Stimulated activated CD4-positive, alpha-beta T cell treated with anti-CD3 and anti-CD28 coated beads, TNF-alpha, amount 100 ng/mL, for 48 hours (primary cell): Measurements from ENCODE around the gene MVK.
"Not testable (repeated sequence)": the region's sequence is repeated elsewhere in the genome, so short reads cannot be mapped to it uniquely, and the experiment has no call there.

Experiments
- DNase-seq, 3 donors: peaks; one replicate each; pipeline ENCODE4 v3.0.0-alpha.2; 2020; ENCODE audit warnings: low read depth in 3 of 3

The MVK gene

GRCh38 chr12:109591041-109591440 is 17.4 kb downstream of the MVK start:
- DNase-seq: no peak

DNA sequence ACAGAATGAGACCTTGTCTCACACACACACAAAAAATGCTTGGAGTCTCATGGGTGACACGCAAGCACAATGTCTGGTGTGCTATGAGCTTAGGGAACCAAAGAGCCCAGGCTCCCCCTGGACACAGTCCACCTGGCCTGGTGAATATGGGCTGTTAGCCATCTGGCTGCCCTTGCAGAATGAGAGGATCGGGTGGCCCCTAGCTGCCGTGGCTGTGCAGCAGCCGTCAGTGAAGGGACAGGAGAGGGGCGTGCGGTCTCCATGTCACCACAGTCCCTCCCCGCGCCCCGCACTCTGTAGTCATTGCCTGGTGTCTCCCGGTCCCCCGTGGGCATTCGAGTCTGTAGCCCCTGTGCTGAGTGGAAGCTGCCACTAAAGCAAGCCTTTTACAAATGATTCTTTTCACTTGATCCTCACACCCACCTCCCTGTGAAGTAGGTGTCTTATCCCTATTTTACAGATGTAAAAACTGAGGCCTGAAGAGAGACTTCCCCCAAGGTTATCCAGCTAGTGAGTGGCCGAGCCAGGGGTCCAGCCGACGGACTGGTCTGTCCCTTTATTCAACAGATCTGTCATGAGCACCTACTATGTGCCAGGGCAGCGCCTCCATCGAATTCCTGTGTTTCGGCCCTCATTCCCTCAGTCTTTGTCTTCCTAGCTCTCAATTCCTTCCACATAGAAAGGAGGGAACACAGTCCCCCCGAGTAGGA is 18.8 kb downstream of the MVK start:
- no peak for DNase-seq

DNA sequence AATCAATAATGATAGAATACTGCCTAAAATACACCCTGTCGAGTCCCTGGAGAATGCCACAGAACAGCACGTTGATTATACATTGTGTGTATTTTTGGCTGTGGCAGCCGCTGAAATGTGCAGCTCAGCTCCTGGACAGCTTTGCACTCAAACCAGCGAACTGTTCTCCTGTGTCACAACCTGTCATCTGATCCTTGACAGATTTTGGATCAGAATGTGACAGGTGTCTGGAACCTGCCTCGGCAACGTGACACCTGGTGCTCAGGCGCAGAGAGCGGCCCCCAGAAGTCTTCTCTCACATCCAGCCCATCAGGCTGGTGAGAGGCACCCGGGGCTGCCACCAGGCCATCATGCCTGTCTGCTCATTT is 19.3 kb downstream of the MVK start:
- DNase-seq: no peak

GRCh38 chr12:109594556-109595317 is 21.1 kb downstream of the MVK start:
- no peak for DNase-seq

- DNase-seq: peak in 2 of 3 donors; percentile 18 to 40
Measured at GRCh38 chr12:109595321-109595902, 21.8 kb downstream of the MVK start.

GRCh38 chr12:109596418-109597244 is 23.0 kb downstream of the MVK start:
- DNase-seq: no peak

- DNase-seq: no peak
Measured at GRCh38 chr12:109597414-109597794, 23.8 kb downstream of the MVK start.

DNA sequence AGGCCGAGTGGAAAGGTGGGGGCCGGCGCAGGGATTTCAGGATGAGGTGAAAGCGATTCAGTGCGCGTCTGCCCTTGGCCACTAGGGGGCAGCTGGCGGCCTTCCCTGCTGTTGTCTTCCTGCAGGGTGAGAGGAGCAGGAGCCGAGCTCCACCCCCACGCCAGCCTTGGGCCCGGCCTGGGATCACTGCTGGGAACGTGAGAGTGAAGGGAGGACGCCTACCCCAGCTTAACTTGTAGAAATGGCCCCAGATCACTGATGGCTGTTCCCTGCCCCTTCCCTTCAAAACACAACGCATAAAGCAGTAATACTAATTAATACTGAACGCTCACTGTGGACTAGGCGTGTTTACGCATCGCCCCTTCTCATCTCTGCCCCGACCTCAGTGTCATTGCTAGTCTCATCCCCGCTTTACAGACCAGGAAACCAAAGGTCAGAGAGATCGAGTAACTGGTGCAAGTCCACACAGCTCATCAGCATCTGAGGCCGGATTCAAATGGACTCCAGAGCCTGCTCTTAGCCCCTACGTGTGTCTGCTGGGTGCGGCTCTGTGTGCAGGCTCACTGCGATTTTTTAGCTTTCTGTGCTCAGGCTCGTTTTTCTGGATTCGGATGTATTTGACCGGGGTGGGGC is 24.3 kb downstream of the MVK start:
- peak; percentile 37 to 64 (median 45) for DNase-seq

DNA sequence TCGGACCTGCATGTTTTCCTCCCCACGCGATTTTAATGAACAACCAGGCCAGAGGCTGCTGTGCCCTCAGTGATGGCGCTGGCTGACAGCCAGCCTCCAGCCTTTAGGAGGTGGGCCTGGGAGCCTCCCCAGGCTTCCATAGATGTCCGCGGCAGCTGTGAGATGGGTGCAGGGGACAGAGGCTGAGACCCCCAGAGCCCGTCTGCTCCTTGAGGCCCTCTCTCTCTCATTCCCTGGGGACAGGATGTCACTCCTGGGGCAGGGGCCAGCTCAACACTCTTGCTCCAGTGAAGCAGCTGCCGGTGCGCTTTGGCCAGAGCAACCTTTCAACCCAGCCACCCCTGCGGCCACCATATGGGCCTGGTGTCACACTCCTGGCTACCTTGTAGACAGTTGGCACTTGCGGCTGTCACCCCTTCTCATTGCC is 24.8 kb downstream of the MVK start:
- DNase-seq: no peak

DNA sequence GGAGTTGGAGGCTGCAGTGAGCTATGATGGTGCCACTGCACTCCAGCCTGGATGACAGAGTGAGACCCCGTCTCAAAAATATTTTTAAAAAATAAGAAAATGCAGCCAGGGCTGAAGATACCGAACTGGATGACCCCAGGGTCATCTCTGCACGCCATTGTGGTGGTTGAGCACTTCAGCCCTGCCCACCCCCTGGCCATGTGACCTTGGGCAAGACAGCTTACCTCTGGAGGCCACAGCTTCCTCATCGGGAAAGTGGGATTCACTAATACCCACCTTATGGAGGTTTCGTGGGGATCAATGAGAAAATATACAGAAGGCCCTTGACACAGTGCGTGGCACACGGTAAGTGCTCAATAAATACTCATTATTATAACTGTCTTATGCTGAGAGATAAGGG is 25.5 kb downstream of the MVK start:
- no peak for DNase-seq

DNA sequence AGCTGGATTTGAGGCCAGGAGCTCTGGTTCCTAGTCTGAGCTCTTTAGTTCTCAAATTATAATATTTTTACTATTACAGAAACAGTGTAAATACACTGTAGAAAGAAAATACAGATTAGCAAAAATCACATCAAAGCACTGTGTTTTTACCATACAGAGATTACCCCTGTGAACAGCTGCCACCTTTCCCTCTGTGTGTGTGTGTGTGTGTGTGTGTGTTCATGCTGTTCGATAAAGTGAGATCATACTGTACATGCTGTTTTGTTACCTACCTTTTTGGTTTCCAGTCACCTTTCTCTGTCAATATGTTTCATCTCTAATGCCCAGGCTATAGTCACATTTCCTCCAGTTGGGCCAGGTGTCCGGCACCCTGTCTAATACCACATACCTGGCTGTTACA is 26.9 kb downstream of the MVK start:
- DNase-seq: no peak

GRCh38 chr12:109600995-109601394 is 27.4 kb downstream of the MVK start:
- DNase-seq: no peak

DNA sequence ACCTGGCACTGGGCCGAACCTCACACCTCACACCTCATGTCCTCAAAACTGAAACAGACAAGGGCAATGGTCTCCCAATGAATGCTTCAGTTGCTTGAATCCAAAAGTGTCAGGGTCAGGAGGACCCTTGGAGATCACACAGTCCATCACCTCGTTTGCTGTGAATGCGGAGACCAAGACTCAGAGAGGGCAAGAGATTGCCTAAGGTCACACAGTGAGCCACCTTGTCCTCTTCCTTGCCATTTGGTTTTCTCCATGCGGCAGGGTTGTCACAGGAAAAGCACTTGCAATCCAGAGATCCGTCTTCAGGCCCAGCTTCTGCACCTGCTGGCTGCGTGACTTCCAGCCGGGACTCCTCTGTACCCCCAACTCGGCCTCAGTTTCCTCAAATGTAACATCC is 28.0 kb downstream of the MVK start:
- no peak for DNase-seq

DNA sequence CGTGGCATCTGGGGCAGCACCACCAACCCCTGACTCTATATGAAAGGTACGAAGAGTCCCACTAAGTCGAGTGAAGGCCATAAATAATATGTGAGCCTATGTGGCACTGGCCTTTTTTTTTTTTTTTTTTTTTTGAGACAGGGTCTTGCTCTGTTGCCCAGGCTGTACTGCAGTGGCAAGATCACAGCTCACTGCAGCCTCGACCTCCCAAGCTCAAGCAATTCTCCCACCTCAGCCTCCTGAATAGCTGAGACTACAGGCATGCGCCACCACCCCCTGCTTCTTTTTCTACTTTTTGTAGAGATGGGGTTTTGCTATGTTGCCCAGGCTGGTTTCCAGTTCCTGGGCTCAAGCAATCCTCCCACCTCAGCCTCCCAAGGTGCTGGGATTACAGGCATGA is 28.5 kb downstream of the MVK start:
- not testable (repeated sequence) for DNase-seq

DNA sequence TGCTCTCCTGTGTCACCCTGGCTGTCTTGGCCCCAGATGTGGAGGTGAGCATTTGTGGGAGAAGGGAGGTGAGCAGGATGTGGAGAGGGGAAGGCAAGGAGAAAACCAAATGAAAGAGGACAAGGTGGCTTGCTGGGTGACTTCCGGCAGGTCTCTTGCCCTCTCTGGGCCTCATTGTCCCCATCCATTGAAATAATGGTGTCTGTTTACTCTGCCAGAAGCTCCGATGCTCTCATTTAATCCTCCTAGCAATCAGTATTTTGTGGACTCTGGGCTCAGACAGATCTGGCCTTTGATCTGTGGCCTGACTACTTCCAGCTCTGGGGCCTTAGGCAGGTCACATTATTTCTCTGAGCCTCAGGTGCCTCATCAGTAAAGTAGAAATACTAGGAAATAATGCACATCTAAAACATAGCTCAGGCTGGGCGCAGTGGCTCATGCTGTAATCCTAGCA is 30.6 kb downstream of the MVK start:
- DNase-seq: no peak

- DNase-seq: no peak
Measured at GRCh38 chr12:109605016-109605415, 31.4 kb downstream of the MVK start.

GRCh38 chr12:109605599-109606228 is 32.1 kb downstream of the MVK start:
- DNase-seq: no peak

GRCh38 chr12:109606320-109607028 is 32.9 kb downstream of the MVK start:
- no peak for DNase-seq

GRCh38 chr12:109607618-109608017 is 34.0 kb downstream of the MVK start:
- DNase-seq: no peak

DNA sequence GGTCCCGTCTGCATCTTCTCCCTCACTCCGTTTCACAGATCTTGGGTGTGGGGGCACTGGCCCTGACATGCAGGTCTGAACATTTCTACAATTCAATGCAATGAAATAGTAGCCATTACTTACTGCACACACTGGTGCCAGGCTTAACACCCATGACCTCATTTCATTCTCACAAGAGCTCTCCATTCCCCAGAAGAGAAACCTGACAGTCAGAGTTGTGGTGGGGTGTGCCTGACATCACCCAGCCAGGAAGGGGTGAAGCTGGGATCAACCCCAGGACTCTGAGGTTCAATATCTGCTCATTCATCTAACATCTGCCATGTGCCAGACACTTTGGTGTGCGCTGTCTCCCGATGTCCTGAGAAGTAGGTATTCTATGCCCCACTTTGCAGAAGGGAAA is 34.7 kb downstream of the MVK start:
- DNase-seq: no peak

DNA sequence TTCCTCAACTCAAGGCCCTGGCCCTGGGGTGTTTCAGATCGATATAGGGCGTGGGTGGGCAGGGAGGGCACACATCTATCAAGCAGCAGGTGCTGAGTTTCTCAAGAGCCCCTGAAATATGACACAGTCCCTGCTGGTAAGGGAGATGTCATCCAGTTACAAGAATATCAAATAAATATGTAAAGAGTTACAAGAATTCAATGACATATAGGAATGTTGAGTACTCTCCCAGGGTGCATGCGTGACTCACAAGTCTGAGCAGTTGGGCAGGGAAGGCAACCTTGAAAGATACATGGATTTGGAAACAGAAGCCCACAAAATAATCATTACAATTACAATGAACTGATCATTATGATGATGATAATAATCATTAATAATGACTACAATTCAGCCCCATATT is 35.2 kb downstream of the MVK start:
- DNase-seq: no peak
